ENCODE measurements around the gene POLA1.
A peak's percentile ranks its signal among the peaks of the same experiment; 100 is the strongest.

Gene POLA1

GRCh38 chrX:24828600-24828999 is 134.9 kb downstream of the POLA1 start:
- TF ChIP-seq RAD21 (IDR thresholded peaks at IDR 0.05; ENCODE audit: low read depth) (no peak), ZBTB7A (IDR thresholded peaks at IDR 0.05; ENCODE audit: low read depth) (no peak), EGR1 (IDR thresholded peaks at IDR 0.05) (no peak), USF1 (IDR thresholded peaks at IDR 0.05) (no peak)

DNA sequence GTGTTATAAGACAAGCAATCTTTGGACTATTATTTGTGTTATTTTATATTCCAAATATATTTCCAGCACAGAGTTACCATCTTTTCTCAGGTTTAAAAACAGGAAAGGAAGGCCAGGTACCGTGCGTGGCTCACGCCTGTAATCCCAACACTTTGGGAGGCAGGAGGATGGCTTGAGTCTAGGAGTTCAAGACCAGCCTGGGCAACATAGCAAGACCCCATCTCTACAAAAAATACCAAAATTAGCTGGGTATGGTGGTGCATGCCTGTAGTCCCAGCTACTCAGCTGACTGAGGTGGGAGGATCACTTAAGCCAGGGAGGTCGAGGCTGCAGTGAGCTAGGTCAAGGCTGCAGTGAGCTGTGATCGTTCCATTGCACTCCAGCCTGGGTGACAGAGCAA is 140.0 kb downstream of the POLA1 start:
- TF ChIP-seq CEBPB (IDR thresholded peaks at IDR 0.05) (no peak), NFIC (IDR thresholded peaks at IDR 0.05) (no peak), EGR1 (IDR thresholded peaks at IDR 0.05) (no peak), CREB1 (IDR thresholded peaks at IDR 0.05; ENCODE audit: low read depth) (no peak), RAD21 (IDR thresholded peaks at IDR 0.05; ENCODE audit: low read depth) (no peak), TAF1 (IDR thresholded peaks at IDR 0.05; ENCODE audit: low read depth) (no peak), TEAD4 (IDR thresholded peaks at IDR 0.05) (no peak), EP300 (IDR thresholded peaks at IDR 0.05; ENCODE audit: borderline replicate concordance) (no peak), FOXM1 (IDR thresholded peaks at IDR 0.05; ENCODE audit: borderline replicate concordance, low read depth) (no peak), REST (IDR thresholded peaks at IDR 0.05; ENCODE audit: low read depth) (no peak), USF1 (IDR thresholded peaks at IDR 0.05) (no peak), TCF12 (IDR thresholded peaks at IDR 0.05; ENCODE audit: low read depth) (no peak), ZBTB7A (IDR thresholded peaks at IDR 0.05; ENCODE audit: low read depth) (no peak), YY1 (IDR thresholded peaks at IDR 0.05; ENCODE audit: low read depth) (no peak)
- TF ChIP-seq, protein P1, sequence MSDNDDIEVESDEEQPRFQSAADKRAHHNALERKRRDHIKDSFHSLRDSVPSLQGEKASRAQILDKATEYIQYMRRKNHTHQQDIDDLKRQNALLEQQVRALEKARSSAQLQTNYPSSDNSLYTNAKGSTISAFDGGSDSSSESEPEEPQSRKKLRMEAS (IDR thresholded peaks at IDR 0.05): no peak

DNA sequence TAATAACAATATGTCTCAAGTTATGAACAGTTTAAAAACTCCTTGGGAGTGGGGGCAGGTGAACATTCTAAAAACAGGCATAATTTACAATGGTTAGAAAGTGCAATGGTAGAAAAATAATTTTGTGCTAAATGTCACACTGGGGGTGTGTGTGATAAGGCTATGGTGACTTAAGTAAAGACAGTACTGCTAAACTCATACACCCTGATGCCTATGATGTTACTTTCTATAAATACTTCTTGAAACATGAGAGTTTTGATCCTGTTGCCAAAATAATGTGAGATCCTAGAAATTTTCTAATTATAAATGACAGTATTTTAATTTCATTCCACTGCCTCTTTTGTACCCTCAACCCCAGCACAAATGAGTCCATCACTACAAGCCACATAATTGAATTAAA is 144.2 kb downstream of the POLA1 start:
- no peak for TF ChIP-seq TAF1 (IDR thresholded peaks at IDR 0.05; ENCODE audit: low read depth)
- TF ChIP-seq CREB1 (IDR thresholded peaks at IDR 0.05; ENCODE audit: low read depth): no peak
- TF ChIP-seq EGR1 (IDR thresholded peaks at IDR 0.05): no peak
- no peak for TF ChIP-seq REST (IDR thresholded peaks at IDR 0.05; ENCODE audit: low read depth)
- TF ChIP-seq YY1 (IDR thresholded peaks at IDR 0.05; ENCODE audit: low read depth): no peak
- TF ChIP-seq RAD21 (IDR thresholded peaks at IDR 0.05; ENCODE audit: low read depth): no peak
- TF ChIP-seq ZBTB7A (IDR thresholded peaks at IDR 0.05; ENCODE audit: low read depth): no peak
- TF ChIP-seq USF1 (IDR thresholded peaks at IDR 0.05): no peak
- no peak for TF ChIP-seq EP300 (IDR thresholded peaks at IDR 0.05; ENCODE audit: borderline replicate concordance)
- TF ChIP-seq, protein P1 (IDR thresholded peaks at IDR 0.05): no peak
- TF ChIP-seq TCF12 (IDR thresholded peaks at IDR 0.05; ENCODE audit: low read depth): no peak
- no peak for TF ChIP-seq CEBPB (IDR thresholded peaks at IDR 0.05)
- no peak for TF ChIP-seq NFIC (IDR thresholded peaks at IDR 0.05)
- no peak for TF ChIP-seq FOXM1 (IDR thresholded peaks at IDR 0.05; ENCODE audit: borderline replicate concordance, low read depth)
- TF ChIP-seq TEAD4 (IDR thresholded peaks at IDR 0.05): no peak

- TF ChIP-seq RAD21 (IDR thresholded peaks at IDR 0.05; ENCODE audit: low read depth) (peak; percentile 32; the same call in 1 of the 2 replicates), CREB1 (IDR thresholded peaks at IDR 0.05; ENCODE audit: low read depth) (no peak)
- TF ChIP-seq, protein P1 (IDR thresholded peaks at IDR 0.05): no peak
These were observed 144.9 kb downstream of the POLA1 start for GRCh38 chrX:24838629-24839028.

DNA sequence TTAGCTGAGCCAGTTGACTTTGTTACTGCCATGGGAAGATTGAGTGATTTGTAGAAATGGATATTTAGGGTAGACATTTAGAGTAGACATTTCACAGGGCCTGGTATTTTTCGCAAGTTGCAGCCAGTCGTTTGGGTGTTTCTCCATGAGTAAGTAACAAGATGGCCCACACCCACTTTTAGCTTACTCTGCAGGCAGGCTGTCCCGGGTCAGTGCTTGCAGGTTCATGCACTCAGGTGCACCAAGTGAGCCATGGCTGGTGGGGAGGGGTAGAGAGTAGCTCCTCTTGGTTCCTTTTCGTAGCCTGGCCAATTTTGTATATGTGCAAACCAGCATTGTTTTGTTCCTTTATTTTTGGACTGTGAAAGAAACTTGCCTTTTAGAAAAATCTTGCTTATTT is 145.6 kb downstream of the POLA1 start:
- TF ChIP-seq, protein P1 (IDR thresholded peaks at IDR 0.05): no peak
- TF ChIP-seq TCF12 (IDR thresholded peaks at IDR 0.05; ENCODE audit: low read depth): no peak
- TF ChIP-seq FOXM1 (IDR thresholded peaks at IDR 0.05; ENCODE audit: borderline replicate concordance, low read depth): no peak
- TF ChIP-seq CREB1 (IDR thresholded peaks at IDR 0.05; ENCODE audit: low read depth): no peak
- no peak for TF ChIP-seq NFIC (IDR thresholded peaks at IDR 0.05)
- TF ChIP-seq TEAD4 (IDR thresholded peaks at IDR 0.05): no peak

- TF ChIP-seq RAD21 (IDR thresholded peaks at IDR 0.05; ENCODE audit: low read depth) (no peak), EGR1 (IDR thresholded peaks at IDR 0.05) (no peak), NFIC (IDR thresholded peaks at IDR 0.05) (no peak), FOXM1 (IDR thresholded peaks at IDR 0.05; ENCODE audit: borderline replicate concordance, low read depth) (no peak), REST (IDR thresholded peaks at IDR 0.05; ENCODE audit: low read depth) (no peak), EP300 (IDR thresholded peaks at IDR 0.05; ENCODE audit: borderline replicate concordance) (no peak), TCF12 (IDR thresholded peaks at IDR 0.05; ENCODE audit: low read depth) (no peak), CEBPB (IDR thresholded peaks at IDR 0.05) (no peak), CREB1 (IDR thresholded peaks at IDR 0.05; ENCODE audit: low read depth) (no peak)
These were observed 148.8 kb downstream of the POLA1 start for GRCh38 chrX:24842486-24842885.

Measured in Ishikawa (cell line).